ENCODE measurements around the gene VPS52. TPM values are rescaled to one million over a fixed set of nuclear protein-coding genes. Genes with fewer than 3 reads are reported as not detected.
"Not testable (repeated sequence)": the region's sequence is repeated elsewhere in the genome, so short reads cannot be mapped to it uniquely, and the experiment has no call there.

The VPS52 gene
- total RNA-seq, 1 experiment from 2014 or later, result 58.2 TPM

- Histone ChIP-seq H3K36me3 (ENCODE audit: control insufficient read depth in 1 of 2, insufficient read depth in 2 of 2, low read length in 2 of 2) (peaks cover 33 to 47% of the 10 kb centered on the region in 2 experiments; a peak in 3 of 4 replicates), H3K4me3 (replicated peaks in 1 of 2; ENCODE audit: low read depth in 1 of 2, low read length in 2 of 2) (peak overlapping the region in 1 of 2 experiments; percentile 97; a peak in 1 of 4 replicates), H3K9me3 (ENCODE audit: control insufficient read depth in 1 of 2, insufficient read depth in 1 of 2, low read depth in 1 of 2, low read length in 2 of 2) (no peaks in the 10 kb centered on the region), H3K27ac (ENCODE audit: low read depth, low read length) (no peak overlapping the region), H3K9me2 (ENCODE audit: insufficient read depth) (no peaks in the 10 kb centered on the region), H3K27me3 (ENCODE audit: insufficient read depth, low read length) (no peaks in the 10 kb centered on the region), H4K20me1 (ENCODE audit: insufficient read depth) (no peaks in the 10 kb centered on the region), H3K9ac (ENCODE audit: low read length) (no peak overlapping the region; the same call in 1 of the 2 replicates), H3K4me1 (ENCODE audit: control insufficient read depth in 1 of 2, insufficient read depth in 2 of 2, low read length in 2 of 2) (peaks cover 10 to 15% of the 10 kb centered on the region in 2 experiments), H3K79me2 (ENCODE audit: insufficient read depth, low read length) (peaks cover 55% of the 10 kb centered on the region), H3K4me2 (ENCODE audit: low read length) (peak overlapping the region; percentile 96), H2AFZ (ENCODE audit: low read depth, low read length, poor library complexity, severe bottlenecking) (no peak overlapping the region)
- DNase-seq (ENCODE audit: low read depth, low spot score), result no peak
- intact Hi-C loops (cut with micrococcal nuclease), result loop anchor here (5.0 kb wide), 1 partner anchor 105 kb away; the partner anchor contains the start of gene KIFC1
- ATAC-seq, result no peak
- ChIA-PET POLR2A (no interaction called here), RAD21 (ENCODE audit: low non-redundant PET in 1 of 2, low total read pairs in 2 of 2, uncharacterized antibody in 2 of 2, unreplicated experiment in 2 of 2) (no interaction called here), CTCF (no interaction called here)
- BruUV-seq (replicated peaks), result no TSS peak
- TF ChIP-seq SRF (IDR thresholded peaks at IDR 0.05; ENCODE audit: low read depth), result no peak
- TF ChIP-seq ZNF274 (IDR thresholded peaks at IDR 0.05; ENCODE audit: low read depth, low read length), result no peak
- TF ChIP-seq CBX3 (IDR thresholded peaks at IDR 0.05; ENCODE audit: low read depth), result no peak
- TF ChIP-seq ATF3 (IDR thresholded peaks at IDR 0.05), result no peak
- TF ChIP-seq ZFX (IDR thresholded peaks at IDR 0.05), result no peak
- no peak for TF ChIP-seq SIN3A (IDR thresholded peaks at IDR 0.05; ENCODE audit: low read depth)
- TF ChIP-seq POLR2A (IDR thresholded peaks at IDR 0.05; ENCODE audit: borderline replicate concordance, extremely low read depth, insufficient read depth, insufficient read length), result no peak
- TF ChIP-seq RAD21 (IDR thresholded peaks at IDR 0.05; ENCODE audit: low read depth), result no peak
- no peak for TF ChIP-seq MAX (IDR thresholded peaks at IDR 0.05)
- no peak for TF ChIP-seq EZH2phosphoT487 (IDR thresholded peaks at IDR 0.05; ENCODE audit: borderline replicate concordance)
- TF ChIP-seq ELF1 (IDR thresholded peaks at IDR 0.05; ENCODE audit: borderline replicate concordance, low read depth), result no peak
- TF ChIP-seq TCF7L2 (IDR thresholded peaks at IDR 0.05; ENCODE audit: borderline replicate concordance, extremely low read depth, insufficient read depth, insufficient read length), result no peak
These were observed 15.6 kb upstream of the VPS52 start for GRCh38 chr6:33286946-33287914.

- H3K4me3 ChIP-seq (replicated peaks in 1 of 2; ENCODE audit: low read depth in 1 of 2, low read length in 2 of 2); H3K4me2 ChIP-seq (ENCODE audit: low read length); H3K9ac ChIP-seq (ENCODE audit: low read length); H3K27me3 ChIP-seq (ENCODE audit: insufficient read depth, low read length); H3K27ac ChIP-seq (ENCODE audit: low read depth, low read length); H4K20me1 ChIP-seq (ENCODE audit: insufficient read depth); H3K9me3 ChIP-seq (ENCODE audit: control insufficient read depth in 1 of 2, insufficient read depth in 1 of 2, low read depth in 1 of 2, low read length in 2 of 2); H3K9me2 ChIP-seq (ENCODE audit: insufficient read depth); H2AFZ ChIP-seq (ENCODE audit: low read depth, low read length, poor library complexity, severe bottlenecking); RAD21 ChIA-PET (ENCODE audit: low non-redundant PET in 1 of 2, low total read pairs in 2 of 2, uncharacterized antibody in 2 of 2, unreplicated experiment in 2 of 2); BruUV-seq (replicated peaks); DNase-seq (ENCODE audit: low read depth, low spot score); CTCF ChIA-PET; POLR2A ChIA-PET; ATAC-seq: not testable (repeated sequence)
- H3K79me2 ChIP-seq (ENCODE audit: insufficient read depth, low read length), result peaks cover 37% of the 10 kb centered on the region
- intact Hi-C loops (cut with micrococcal nuclease), result loop anchor here (5.0 kb wide), 1 partner anchor 107 kb away; the partner anchor contains the start of gene KIFC1
- H3K4me1 ChIP-seq (ENCODE audit: control insufficient read depth in 1 of 2, insufficient read depth in 2 of 2, low read length in 2 of 2), result peaks cover 9 to 18% of the 10 kb centered on the region in 2 experiments; a peak in 3 of 4 replicates
- peaks cover 27 to 44% of the 10 kb centered on the region in 2 experiments; a peak in 3 of 4 replicates for H3K36me3 ChIP-seq (ENCODE audit: control insufficient read depth in 1 of 2, insufficient read depth in 2 of 2, low read length in 2 of 2)
These were observed 13.5 kb upstream of the VPS52 start for GRCh38 chr6:33285214-33285613.

Data from HCT116 (cell line).